Measurements from ENCODE around the gene ABRACL.

- TF ChIP-seq, protein P1, sequence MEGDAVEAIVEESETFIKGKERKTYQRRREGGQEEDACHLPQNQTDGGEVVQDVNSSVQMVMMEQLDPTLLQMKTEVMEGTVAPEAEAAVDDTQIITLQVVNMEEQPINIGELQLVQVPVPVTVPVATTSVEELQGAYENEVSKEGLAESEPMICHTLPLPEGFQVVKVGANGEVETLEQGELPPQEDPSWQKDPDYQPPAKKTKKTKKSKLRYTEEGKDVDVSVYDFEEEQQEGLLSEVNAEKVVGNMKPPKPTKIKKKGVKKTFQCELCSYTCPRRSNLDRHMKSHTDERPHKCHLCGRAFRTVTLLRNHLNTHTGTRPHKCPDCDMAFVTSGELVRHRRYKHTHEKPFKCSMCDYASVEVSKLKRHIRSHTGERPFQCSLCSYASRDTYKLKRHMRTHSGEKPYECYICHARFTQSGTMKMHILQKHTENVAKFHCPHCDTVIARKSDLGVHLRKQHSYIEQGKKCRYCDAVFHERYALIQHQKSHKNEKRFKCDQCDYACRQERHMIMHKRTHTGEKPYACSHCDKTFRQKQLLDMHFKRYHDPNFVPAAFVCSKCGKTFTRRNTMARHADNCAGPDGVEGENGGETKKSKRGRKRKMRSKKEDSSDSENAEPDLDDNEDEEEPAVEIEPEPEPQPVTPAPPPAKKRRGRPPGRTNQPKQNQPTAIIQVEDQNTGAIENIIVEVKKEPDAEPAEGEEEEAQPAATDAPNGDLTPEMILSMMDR (IDR thresholded peaks at IDR 0.05; ENCODE audit: insufficient read depth, low read length): no peak
- TF ChIP-seq POLR2AphosphoS5 (IDR thresholded peaks at IDR 0.05; ENCODE audit: low read depth) (no peak), GABPA (IDR thresholded peaks at IDR 0.05; ENCODE audit: low read depth) (no peak)
These were observed 53.8 kb downstream of the ABRACL start for GRCh38 chr6:139082370-139082769.
